Measurements from ENCODE around the gene ARID4A.

ARID4A gene

DNA sequence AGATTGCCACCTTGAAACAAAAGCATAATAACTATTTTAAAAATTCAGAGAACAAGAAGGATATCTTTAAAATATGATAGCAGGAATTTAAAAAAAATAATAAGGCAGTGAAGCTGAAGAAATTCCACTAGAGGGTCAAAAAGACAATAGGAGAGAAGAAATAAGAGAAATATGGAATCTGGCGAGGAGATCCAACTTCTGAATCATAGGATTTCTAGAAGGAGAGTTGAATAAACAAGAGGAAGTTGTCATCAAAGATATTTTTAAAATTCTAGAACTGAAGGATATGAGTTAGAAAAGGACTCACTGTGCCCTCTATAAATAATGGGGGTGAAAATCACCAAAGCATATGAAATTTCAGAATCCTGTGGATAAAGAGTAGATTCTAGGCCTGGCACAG lies 70.6 kb downstream of the ARID4A start:
- TF ChIP-seq, protein P1, sequence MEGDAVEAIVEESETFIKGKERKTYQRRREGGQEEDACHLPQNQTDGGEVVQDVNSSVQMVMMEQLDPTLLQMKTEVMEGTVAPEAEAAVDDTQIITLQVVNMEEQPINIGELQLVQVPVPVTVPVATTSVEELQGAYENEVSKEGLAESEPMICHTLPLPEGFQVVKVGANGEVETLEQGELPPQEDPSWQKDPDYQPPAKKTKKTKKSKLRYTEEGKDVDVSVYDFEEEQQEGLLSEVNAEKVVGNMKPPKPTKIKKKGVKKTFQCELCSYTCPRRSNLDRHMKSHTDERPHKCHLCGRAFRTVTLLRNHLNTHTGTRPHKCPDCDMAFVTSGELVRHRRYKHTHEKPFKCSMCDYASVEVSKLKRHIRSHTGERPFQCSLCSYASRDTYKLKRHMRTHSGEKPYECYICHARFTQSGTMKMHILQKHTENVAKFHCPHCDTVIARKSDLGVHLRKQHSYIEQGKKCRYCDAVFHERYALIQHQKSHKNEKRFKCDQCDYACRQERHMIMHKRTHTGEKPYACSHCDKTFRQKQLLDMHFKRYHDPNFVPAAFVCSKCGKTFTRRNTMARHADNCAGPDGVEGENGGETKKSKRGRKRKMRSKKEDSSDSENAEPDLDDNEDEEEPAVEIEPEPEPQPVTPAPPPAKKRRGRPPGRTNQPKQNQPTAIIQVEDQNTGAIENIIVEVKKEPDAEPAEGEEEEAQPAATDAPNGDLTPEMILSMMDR (IDR thresholded peaks at IDR 0.05; ENCODE audit: low read depth, low read length, missing control alignments): no peak
- in situ Hi-C loops (cut with HindIII; ENCODE audit: low sequenced_read_pairs): no loop called here
- H3K4me3 ChIP-seq (ENCODE audit: low read depth, low read length): no peak overlapping the region
- no peak for DNase-seq (ENCODE audit: low read depth)

DNA sequence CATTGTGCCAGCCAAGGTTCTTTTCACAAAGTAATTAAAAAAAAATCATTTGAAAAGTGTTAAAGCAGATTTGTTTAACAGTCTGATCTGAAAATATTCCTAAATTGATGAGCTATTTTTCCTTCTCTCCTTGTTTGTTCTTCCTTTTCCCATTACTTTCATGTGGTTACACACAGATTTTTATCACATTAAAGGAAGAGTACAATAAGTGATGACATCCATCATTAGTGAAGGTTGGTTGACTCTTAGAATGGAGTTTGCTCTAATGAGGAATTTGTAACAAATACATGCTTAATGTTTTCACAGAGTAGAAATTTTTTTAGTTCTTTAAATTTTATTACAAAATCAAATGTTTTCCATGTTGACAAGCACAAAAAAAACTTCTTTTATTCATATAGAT lies 78.4 kb downstream of the ARID4A start:
- in situ Hi-C loops (cut with HindIII; ENCODE audit: low sequenced_read_pairs): no loop called here
- no peak overlapping the region for H3K4me3 ChIP-seq (ENCODE audit: low read depth, low read length)
- TF ChIP-seq, protein P1 (IDR thresholded peaks at IDR 0.05; ENCODE audit: low read depth, low read length, missing control alignments): no peak
- DNase-seq (ENCODE audit: low read depth): no peak

DNA sequence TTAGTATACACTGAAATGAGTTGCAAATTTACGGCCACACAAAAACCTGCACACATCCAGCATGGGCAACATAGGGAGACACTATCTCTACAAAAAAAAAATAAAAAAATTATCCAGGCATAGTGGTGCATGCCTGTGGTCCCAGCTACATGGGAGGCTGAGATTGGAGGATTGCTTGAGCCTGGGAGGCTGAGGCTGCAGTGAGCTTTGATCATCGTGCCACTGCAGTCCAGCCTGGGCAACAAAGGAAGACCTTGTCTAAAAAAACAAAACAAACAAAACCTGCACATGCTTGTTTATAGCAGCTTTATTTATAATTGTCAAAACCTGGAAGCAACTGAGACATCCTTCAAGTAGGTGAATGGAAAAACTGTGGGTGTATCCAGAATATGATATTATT lies 92.5 kb downstream of the ARID4A start:
- in situ Hi-C loops (cut with HindIII; ENCODE audit: low sequenced_read_pairs): no loop called here
- no peak overlapping the region for H3K4me3 ChIP-seq (ENCODE audit: low read depth, low read length)
- DNase-seq (ENCODE audit: low read depth): no peak
- TF ChIP-seq, protein P1 (IDR thresholded peaks at IDR 0.05; ENCODE audit: low read depth, low read length, missing control alignments): no peak

DNA sequence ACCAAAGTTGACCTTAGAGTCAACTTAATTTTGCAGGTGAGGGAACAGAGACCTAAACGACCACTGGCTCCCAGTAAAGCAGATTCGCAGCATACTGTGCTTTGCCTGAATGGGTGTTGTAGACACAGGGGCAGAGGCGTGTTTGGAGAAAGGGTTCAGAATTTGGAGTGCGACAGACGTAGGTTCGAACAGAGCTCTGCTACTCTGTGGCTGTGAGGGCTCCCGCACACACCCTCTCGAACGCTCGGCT lies 97.1 kb downstream of the ARID4A start:
- H3K4me3 ChIP-seq (ENCODE audit: low read depth, low read length): peak overlapping the region; percentile 39
- no peak for DNase-seq (ENCODE audit: low read depth)
- in situ Hi-C loops (cut with HindIII; ENCODE audit: low sequenced_read_pairs): no loop called here
- TF ChIP-seq, protein P1 (IDR thresholded peaks at IDR 0.05; ENCODE audit: low read depth, low read length, missing control alignments): no peak

DNA sequence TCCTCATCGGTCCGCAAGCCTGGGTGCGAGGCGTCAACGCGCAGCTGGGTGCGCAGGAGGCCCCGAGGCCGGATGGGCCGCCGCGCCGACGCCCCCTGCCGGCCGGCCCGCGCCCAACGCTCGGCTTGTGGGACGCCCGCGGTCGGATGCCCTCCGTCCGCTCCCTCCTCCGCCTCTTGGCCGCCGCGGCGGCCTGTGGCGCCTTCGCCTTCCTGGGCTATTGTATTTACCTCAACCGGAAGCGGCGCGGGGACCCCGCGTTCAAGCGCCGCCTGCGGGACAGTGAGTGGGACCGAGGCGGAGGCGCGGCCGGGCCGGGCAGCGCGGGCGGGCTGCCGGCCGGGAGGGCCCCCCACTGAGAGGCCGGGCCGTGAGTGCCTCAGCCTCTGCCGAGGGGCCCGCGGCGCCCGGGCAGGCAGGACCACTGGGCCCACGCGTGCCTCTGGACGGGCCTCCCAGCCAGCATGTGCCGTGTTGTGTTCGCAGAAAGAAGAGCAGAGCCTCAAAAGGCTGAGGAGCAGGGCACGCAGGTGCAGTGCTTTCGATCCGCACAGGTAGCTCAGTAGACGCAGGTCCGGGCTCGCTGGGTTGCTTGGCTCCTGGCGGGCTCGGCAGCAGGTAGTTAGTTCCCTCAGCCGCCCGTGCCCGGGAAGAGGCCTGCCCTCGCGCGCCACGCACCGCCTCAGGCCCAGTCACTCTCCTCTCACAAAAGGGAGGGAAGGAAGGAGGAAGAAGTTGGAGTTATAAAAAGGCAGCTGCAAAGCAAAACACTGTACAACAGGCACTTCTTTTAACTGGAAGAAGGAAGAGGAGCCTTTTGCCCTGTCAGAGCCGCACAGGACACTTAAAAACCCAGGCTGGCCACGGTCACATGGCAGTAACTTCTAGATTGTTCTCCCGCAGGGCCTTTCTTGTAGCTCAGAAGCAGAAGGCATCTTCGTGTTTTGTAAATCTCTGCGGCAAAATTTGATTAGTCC lies 97.7 kb downstream of the ARID4A start, which contains the start of gene TOMM20L:
Gene TOMM20L, plus strand, starts transcription at position 119 of the 977 bp plus-strand sequence. Its CDS starts 28 bp downstream, at position 147.
- peak; percentile 5 for DNase-seq (ENCODE audit: low read depth)
- TF ChIP-seq, protein P1 (IDR thresholded peaks at IDR 0.05; ENCODE audit: low read depth, low read length, missing control alignments): peak; percentile 47
- H3K4me3 ChIP-seq (ENCODE audit: low read depth, low read length): peak within 1 kb of the TSS; percentile 39
- in situ Hi-C loops (cut with HindIII; ENCODE audit: low sequenced_read_pairs): no loop called here

DNA sequence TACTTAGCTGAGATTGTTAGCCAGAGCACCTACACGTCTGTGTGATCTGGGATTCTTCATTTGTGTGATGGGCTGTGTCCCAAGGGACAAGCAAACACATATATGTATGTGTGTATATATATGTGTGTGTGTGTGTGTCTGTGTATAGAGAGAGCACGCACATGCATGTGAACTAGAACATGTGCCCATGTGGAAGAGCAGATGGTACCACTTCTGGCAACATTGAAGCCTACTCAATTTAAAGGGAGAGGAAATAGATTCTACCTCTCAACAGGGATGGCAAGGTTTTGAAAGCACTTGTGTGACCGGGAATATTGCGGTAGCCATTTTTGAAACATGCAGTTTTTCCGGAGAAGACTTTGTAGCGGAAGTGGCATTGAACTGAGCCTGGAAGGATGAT lies 98.8 kb downstream of the ARID4A start:
- DNase-seq (ENCODE audit: low read depth): no peak
- TF ChIP-seq, protein P1 (IDR thresholded peaks at IDR 0.05; ENCODE audit: low read depth, low read length, missing control alignments): no peak
- in situ Hi-C loops (cut with HindIII; ENCODE audit: low sequenced_read_pairs): no loop called here

More for the DNA sequence above, 98.8 kb downstream of the ARID4A start:
- no peak overlapping the region for H3K4me3 ChIP-seq (ENCODE audit: low read depth, low read length)

All from astrocyte of the cerebellum (primary cell).